BE2C (cell line): ENCODE results near the gene HMGB2.

Experiments
- DNase-seq: peaks from one replicate; pipeline ENCODE4 v3.0.0-alpha.2; 2020
- H3K27me3 ChIP-seq: fragments of 250-450 bp; sonication (Bioruptor Pico); 2 replicates; pipeline ENCODE4 v1.5.1; 2020; ENCODE audit warnings: mild to moderate bottlenecking
- H3K36me3 ChIP-seq: fragments of 250-450 bp; sonication (Bioruptor Pico); 2 replicates; pipeline ENCODE4 v1.5.1; 2020; ENCODE audit warnings: mild to moderate bottlenecking
- H3K4me1 ChIP-seq: fragments of 250-450 bp; sonication (Bioruptor Pico); 2 replicates; pipeline ENCODE4 v1.5.1; 2020
- H3K4me3 ChIP-seq: 2 replicates; pipeline ENCODE4 v1.5.1; 2011; ENCODE audit warnings: low read depth, low read length
- H3K9me3 ChIP-seq: fragments of 250-450 bp; sonication (Bioruptor Pico); 2 replicates; pipeline ENCODE4 v1.5.1; 2020
- CTCF ChIP-seq: IDR thresholded peaks from 2 replicates; pipeline ENCODE4 v1.5.1; 2012; ENCODE audit warnings: mild to moderate bottlenecking, low read depth, low read length

HMGB2 gene

DNA sequence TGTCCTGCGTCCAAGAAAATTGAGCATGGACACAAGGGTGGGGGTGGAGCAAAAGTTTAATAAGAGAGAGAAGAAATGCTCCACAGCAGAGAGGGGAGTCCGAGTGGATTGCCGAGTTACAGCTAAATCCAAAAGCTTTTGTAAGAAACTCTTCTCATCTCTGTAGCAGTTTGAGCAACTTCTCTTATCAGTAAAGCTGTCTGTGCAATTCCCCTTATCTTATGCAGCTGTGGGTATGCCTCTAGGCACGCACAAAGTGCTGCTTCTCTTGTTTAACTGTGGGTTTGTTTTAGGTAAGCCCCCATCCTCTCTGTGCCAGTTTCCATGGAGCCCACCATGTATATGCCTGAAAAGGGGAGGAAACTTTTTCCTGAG, 44.8 kb downstream of the HMGB2 start:
- 0 out of 2 replicates have a peak, but pooled peaks cover 2% of the 10 kb centered on the region for H3K9me3 ChIP-seq
- H3K27me3 ChIP-seq, result no peaks in the 10 kb centered on the region
- no peaks in the 10 kb centered on the region for H3K36me3 ChIP-seq
- H3K4me3 ChIP-seq, result no peak overlapping the region
- DNase-seq, result no peak
- TF ChIP-seq CTCF, result no peak
- H3K4me1 ChIP-seq, result no peaks in the 10 kb centered on the region

GRCh38 chr4:173288698-173289352, 45.3 kb downstream of the HMGB2 start:
- DNase-seq, result no peak
- no peak for TF ChIP-seq CTCF

DNA sequence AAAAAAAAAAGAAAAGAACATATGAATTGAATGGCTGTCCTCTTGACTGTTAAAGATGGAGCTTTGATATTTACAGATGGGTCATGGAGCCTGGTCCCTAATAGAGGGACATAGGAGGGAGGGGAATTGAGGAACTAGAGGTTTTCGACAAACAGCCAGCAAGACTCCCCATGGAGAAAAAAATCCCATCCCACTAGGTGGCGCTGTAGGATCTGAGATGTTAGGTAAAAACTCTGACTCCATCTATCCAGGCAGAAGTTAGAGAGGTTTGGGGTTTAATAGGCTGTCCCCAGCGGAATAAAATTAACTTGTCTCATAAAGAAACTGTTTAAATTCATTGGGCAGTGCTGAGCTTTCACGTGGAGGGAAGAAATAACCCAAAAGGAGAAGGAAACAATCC, 45.9 kb downstream of the HMGB2 start:
- DNase-seq, result peak; percentile 85
- Histone ChIP-seq H3K36me3 (no peaks in the 10 kb centered on the region), H3K27me3 (no peaks in the 10 kb centered on the region), H3K9me3 (0 out of 2 replicates have a peak, but pooled peaks cover 2% of the 10 kb centered on the region), H3K4me3 (no peak overlapping the region), H3K4me1 (no peaks in the 10 kb centered on the region)
- TF ChIP-seq CTCF, result peak; percentile 80

More at GRCh38 chr4:173288698-173289352, 45.3 kb downstream of the HMGB2 start:
- no peaks in the 10 kb centered on the region for H3K36me3 ChIP-seq
- H3K9me3 ChIP-seq, result 0 out of 2 replicates have a peak, but pooled peaks cover 2% of the 10 kb centered on the region
- no peaks in the 10 kb centered on the region for H3K27me3 ChIP-seq
- no peak overlapping the region for H3K4me3 ChIP-seq
- no peaks in the 10 kb centered on the region for H3K4me1 ChIP-seq

DNA sequence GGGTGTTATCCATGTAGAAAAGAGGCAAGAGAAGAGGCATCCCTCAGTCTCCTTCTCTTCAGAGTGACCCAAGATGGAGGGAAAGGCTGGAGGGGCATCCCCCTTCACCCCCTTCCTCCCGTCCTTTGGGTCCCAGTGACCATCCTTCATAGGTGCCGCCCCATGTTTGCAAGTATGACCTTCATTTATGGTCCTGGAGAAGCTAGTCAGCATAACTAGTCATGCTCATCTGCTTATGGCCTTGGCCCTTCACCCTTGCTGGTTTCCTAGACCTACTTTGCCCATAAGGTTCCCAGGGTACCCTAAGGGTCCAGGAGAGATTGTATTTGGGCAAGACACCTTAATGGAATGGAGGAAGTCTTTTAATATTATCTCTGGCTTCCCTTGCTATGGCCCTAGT, 46.7 kb downstream of the HMGB2 start:
- H3K4me3 ChIP-seq, result no peak overlapping the region
- 0 out of 2 replicates have a peak, but pooled peaks cover 2% of the 10 kb centered on the region for H3K9me3 ChIP-seq
- no peak for TF ChIP-seq CTCF
- H3K36me3 ChIP-seq, result no peaks in the 10 kb centered on the region
- H3K27me3 ChIP-seq, result no peaks in the 10 kb centered on the region
- no peak for DNase-seq
- H3K4me1 ChIP-seq, result no peaks in the 10 kb centered on the region

DNA sequence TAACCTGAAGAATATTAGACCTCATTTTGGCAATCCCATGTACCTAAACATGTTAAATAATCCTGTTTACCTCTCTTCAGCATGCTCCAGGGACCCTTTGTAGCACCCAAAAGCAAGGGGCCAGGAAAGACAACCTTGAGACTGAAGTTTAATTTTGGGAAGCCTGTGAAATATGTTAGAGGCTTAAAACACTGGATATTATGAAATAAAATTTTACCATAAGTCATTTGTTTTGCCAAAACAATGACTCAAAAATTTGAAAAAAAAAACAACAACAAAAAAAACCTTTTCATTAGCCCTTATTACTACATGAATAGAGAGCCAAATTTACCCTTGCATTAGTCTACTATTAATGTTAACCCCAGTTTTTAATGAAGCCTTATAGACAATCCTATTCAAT, 49.7 kb downstream of the HMGB2 start:
- Histone ChIP-seq H3K4me3 (no peak overlapping the region), H3K36me3 (no peaks in the 10 kb centered on the region), H3K9me3 (0 out of 2 replicates have a peak, but pooled peaks cover 2% of the 10 kb centered on the region), H3K27me3 (no peaks in the 10 kb centered on the region), H3K4me1 (no peaks in the 10 kb centered on the region)
- no peak for DNase-seq
- TF ChIP-seq CTCF, result no peak

- no peak overlapping the region for H3K4me3 ChIP-seq
These were observed 51.5 kb downstream of the HMGB2 start for GRCh38 chr4:173282626-173283025.

More at GRCh38 chr4:173282626-173283025, 51.5 kb downstream of the HMGB2 start:
- Histone ChIP-seq H3K4me1 (no peaks in the 10 kb centered on the region), H3K27me3 (no peaks in the 10 kb centered on the region), H3K36me3 (no peaks in the 10 kb centered on the region), H3K9me3 (0 out of 2 replicates have a peak, but pooled peaks cover 1% of the 10 kb centered on the region)
- TF ChIP-seq CTCF, result no peak
- no peak for DNase-seq
